Central memory CD4-positive, alpha-beta T cell (primary cell): ENCODE measurements around the gene LYZ.
A peak's percentile ranks its signal among the peaks of the same experiment; 100 is the strongest.
"Not testable (repeated sequence)": the region's sequence is repeated elsewhere in the genome, so short reads cannot be mapped to it uniquely, and the experiment has no call there.

ENCODE experiments used
- DNase-seq: peaks from one replicate; pipeline ENCODE4 v3.0.0; 2022
- total RNA-seq, 3 experiments: gene quantifications; one replicate each; lab custom pipeline; 2026; lab: John Stamatoyannopoulos, UW

LYZ gene
- 0.07 to 0.76 (median 0.19) reads per million in 3 experiments for total RNA-seq

GRCh38 chr12:69348162-69348938 is at the start of gene LYZ:
TSS of gene LYZ (plus strand) at chr12:69348381. CDS start at chr12:69348409, 28 bp downstream.
- no peak for DNase-seq

- no peak for DNase-seq
Observed at GRCh38 chr12:69298947-69299346, 49.2 kb upstream of the LYZ start.

GRCh38 chr12:69304284-69304683 is 43.9 kb upstream of the LYZ start:
- DNase-seq, result no peak

- DNase-seq, result no peak
Observed at GRCh38 chr12:69309461-69309860, 38.7 kb upstream of the LYZ start.

GRCh38 chr12:69313209-69313608 is 35.0 kb upstream of the LYZ start:
- no peak for DNase-seq

- not testable (repeated sequence) for DNase-seq
Observed at GRCh38 chr12:69316784-69317183, 31.4 kb upstream of the LYZ start.

- DNase-seq, result not testable (repeated sequence)
Observed at GRCh38 chr12:69317233-69317632, 30.9 kb upstream of the LYZ start.

- no peak for DNase-seq
Observed at GRCh38 chr12:69318225-69318624, 30.0 kb upstream of the LYZ start.

- no peak for DNase-seq
Observed at GRCh38 chr12:69321351-69321750, 26.8 kb upstream of the LYZ start.

- DNase-seq, result no peak
Observed at GRCh38 chr12:69324797-69325466, 23.2 kb upstream of the LYZ start.

GRCh38 chr12:69328426-69328825 is 19.8 kb upstream of the LYZ start:
- no peak for DNase-seq

GRCh38 chr12:69329669-69330428 is 18.3 kb upstream of the LYZ start:
- DNase-seq, result peak; percentile 63

GRCh38 chr12:69330475-69331473 is 17.4 kb upstream of the LYZ start:
- DNase-seq, result peak; percentile 71

GRCh38 chr12:69331519-69331908 is 16.7 kb upstream of the LYZ start:
- DNase-seq, result no peak

- no peak for DNase-seq
Observed at GRCh38 chr12:69331909-69332684, 16.1 kb upstream of the LYZ start.

- no peak for DNase-seq
Observed at GRCh38 chr12:69332815-69333358, 15.3 kb upstream of the LYZ start.

GRCh38 chr12:69334158-69334557 is 14.0 kb upstream of the LYZ start:
- DNase-seq, result peak; percentile 30

GRCh38 chr12:69337311-69338090 is 10.7 kb upstream of the LYZ start:
- no peak for DNase-seq

GRCh38 chr12:69338120-69338859 is 9.9 kb upstream of the LYZ start:
- DNase-seq, result no peak
